ENCODE results near the gene VTA1.

- TF ChIP-seq, protein P1, sequence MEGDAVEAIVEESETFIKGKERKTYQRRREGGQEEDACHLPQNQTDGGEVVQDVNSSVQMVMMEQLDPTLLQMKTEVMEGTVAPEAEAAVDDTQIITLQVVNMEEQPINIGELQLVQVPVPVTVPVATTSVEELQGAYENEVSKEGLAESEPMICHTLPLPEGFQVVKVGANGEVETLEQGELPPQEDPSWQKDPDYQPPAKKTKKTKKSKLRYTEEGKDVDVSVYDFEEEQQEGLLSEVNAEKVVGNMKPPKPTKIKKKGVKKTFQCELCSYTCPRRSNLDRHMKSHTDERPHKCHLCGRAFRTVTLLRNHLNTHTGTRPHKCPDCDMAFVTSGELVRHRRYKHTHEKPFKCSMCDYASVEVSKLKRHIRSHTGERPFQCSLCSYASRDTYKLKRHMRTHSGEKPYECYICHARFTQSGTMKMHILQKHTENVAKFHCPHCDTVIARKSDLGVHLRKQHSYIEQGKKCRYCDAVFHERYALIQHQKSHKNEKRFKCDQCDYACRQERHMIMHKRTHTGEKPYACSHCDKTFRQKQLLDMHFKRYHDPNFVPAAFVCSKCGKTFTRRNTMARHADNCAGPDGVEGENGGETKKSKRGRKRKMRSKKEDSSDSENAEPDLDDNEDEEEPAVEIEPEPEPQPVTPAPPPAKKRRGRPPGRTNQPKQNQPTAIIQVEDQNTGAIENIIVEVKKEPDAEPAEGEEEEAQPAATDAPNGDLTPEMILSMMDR (IDR thresholded peaks at IDR 0.05): no peak
- no peak for TF ChIP-seq POLR2A (IDR thresholded peaks at IDR 0.05)
Observed at GRCh38 chr6:142258757-142259156, 111.7 kb downstream of the VTA1 start.
